GM19372 (cell line): Measurements from ENCODE around the gene OSCP1.

Experiments
- ATAC-seq: cut with Tn5 transposase; IDR thresholded peaks from one replicate; pipeline ENCODE4 v1.9.1; 2021; ENCODE audit warnings: mild to moderate bottlenecking, low read depth, moderate library complexity; ENCODE audit not compliant: unreplicated experiment

Gene OSCP1

DNA sequence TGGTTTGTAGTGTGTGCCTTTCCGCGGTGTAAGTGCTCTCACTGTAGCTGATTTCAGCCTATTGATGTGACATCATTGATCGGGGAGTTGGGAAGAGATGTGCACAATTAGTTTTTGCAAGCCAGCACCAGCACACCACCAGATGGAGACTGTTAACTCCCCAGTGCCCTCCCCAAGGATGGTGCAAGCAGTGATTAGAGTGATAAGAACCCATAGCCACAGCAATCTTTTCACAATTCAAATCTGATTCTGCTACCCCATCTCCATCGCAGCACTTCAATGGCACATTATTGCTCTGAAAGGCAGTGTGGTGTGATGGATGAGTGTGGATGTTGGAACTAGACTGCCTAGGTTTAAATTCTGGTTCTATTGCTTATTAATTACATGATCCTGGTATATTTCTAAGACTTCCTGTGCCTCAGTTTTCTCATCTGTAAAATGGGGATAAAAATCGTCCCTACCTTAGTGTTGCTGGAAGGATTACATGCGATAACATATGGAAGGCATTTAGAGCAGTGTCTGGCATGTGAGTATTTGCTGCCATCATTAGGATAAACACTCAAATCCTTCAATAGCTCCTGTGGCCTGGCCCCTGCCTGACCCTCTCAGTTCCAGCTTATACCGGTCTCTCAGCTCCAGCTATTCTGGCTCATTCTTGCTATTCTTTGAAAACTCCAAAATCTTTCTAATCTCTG lies 25.8 kb upstream of the OSCP1 start:
- no peak for ATAC-seq

DNA sequence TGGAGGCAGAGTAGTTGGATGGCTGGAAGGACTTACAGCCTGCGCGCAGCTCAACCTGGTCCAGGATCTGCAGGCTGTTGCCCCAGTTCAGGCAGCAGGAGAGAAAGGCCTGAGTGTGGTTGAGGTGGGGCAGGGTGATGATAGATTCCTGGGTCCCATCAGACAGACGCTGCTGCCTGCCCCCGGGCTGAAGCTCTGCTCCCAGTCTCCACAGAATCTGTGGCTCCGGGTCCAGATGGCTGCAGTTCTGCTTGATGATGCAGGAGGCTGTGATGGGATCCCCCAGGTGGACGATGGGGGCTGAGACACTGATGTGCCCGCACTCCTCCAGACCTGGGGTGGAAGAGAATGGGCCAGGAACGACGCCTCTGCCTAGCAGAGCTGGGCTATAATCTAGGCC lies 25.1 kb upstream of the OSCP1 start:
- no peak for ATAC-seq

GRCh38 chr1:36472656-36473055 lies 22.4 kb upstream of the OSCP1 start:
- ATAC-seq: no peak

- ATAC-seq: no peak
Observed at GRCh38 chr1:36471830-36472641, 21.8 kb upstream of the OSCP1 start.

DNA sequence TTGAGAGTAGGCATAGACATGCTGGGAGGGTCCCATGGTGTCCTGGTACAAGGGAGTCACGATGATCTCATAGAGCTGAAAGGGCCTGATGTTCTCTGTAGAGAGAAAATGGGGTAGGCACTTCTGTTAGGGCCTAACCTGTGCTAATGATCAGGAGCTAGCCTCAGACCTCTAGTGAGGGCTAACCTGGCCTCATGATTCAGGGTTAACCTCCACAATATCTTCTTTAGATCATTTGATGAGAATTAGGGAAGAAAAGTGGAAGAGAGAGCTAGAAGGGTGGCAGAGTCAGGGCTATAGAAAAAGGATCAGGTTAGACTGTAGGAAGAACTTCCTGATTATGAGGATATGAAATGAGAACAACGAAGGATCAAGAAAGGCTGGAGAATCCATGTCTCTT lies 18.9 kb upstream of the OSCP1 start:
- ATAC-seq: no peak

- no peak for ATAC-seq
Observed at GRCh38 chr1:36467700-36468455, 17.6 kb upstream of the OSCP1 start.

DNA sequence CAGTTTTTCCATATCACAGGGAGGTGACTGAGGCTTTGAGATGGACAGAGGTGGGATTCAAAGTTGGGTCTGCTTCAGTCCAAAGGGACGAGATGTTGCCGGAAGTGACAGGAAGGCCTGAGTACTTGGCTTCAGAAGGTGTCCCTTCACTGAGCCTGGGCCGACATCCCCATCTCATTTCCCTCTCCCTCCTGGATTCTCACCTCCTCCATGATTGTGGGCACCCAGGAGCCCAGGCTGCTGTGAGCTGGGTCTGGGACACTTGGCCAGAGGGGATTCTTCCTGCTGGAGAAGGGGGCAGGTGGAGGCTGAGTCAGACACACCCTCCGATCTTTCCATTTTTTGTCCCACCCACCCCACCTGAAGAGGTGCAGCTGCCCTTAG lies 16.8 kb upstream of the OSCP1 start:
- ATAC-seq: no peak

DNA sequence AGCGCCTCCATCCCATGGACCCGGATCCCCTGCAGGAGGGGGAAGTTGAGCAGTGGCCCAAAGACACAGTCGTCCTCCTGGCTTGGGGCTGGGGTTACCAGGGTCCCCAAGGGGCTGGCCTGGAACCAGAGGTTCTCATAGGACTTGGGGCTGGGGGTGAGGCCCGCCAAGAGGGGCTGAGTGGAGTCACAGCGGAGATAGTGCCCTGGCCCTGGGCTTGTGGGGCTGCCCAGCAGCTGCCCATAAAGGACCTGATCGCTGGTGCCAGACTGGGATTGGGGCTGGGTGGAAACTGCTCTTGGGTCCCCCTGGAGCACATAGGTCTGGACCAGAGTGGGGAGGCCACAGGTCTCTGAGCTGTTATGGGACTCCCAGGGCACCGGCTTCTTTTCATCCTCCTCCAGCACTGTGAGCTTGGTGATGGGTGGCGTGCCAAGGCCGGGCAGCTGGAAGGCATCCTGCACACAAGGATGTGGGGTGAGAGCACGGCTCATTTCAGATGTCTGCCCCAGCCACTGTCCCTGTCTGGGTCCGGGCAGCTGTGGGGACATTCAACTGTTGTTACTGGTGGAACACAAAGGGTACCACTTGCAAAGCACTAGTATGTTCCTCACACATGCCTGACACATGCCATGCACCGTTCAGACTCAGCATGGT lies 16.2 kb upstream of the OSCP1 start:
- no peak for ATAC-seq

- ATAC-seq: no peak
Observed at GRCh38 chr1:36465731-36466369, 15.6 kb upstream of the OSCP1 start.

DNA sequence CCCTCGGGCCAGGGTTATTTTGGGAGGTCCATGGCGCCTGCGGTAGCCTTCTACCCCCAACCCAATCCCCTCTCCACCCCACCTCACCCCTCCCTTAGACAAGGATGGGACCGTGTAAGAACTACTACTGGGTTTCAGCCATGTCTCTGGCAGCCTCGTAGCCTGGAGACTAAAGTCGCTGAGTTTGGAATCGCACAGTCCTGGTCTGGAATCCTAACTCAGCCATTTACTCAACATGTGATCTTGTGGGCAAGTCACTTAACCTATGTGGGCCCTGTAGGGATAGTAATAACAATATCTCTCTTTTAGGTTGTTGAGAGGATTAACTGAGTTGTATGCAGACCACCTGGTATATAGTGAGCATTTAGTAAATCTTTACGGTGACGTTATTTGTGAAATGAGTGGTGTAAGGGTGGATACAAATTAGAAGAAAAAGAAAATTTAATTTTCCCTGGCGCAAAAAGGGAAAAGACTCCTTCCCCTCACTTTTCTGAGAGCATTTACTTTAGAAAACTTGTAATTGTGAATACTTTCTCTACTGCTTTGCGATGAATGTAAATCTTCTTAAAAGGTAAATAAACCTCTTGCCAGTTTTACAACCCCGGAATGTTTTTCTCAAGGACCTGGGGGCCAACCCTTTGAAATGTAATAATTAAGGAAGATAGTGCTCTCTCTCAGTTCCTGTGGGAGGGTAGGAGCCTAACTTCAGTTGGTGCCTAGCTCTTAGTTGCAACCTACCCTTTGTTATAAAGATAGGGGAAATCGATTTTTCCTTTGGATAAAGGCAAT lies 14.5 kb upstream of the OSCP1 start:
- peak; percentile 22 for ATAC-seq

GRCh38 chr1:36463803-36464604 lies 13.8 kb upstream of the OSCP1 start, which contains the start of gene MRPS15:
MRPS15 (minus strand) TSS chr1:36464384; CDS start chr1:36464275, 109 bp downstream.
- peak; percentile 94 for ATAC-seq

DNA sequence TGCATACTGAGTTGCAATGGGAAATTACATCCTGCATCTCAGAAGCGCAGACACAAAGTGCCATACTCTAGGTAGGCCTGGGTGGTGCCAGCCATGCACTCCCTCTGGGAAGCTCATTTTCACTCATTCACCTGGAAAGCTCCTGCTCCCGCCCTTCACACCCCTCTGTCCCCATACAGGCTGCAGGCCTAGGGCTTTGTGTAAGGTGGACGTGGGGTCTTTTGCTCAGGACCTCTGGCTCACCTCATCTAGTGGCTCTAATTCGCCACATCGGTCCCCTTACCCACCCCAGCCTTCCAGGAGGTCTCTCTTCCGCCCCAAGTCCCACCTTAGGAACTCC lies 13.2 kb upstream of the OSCP1 start:
- ATAC-seq: no peak

GRCh38 chr1:36458910-36459309 lies 8.7 kb upstream of the OSCP1 start:
- ATAC-seq: no peak

- ATAC-seq: no peak
Observed at GRCh38 chr1:36457691-36458090, 7.4 kb upstream of the OSCP1 start.

GRCh38 chr1:36456391-36456928 lies 6.2 kb upstream of the OSCP1 start:
- ATAC-seq: no peak

- no peak for ATAC-seq
Observed at GRCh38 chr1:36455386-36455785, 5.1 kb upstream of the OSCP1 start.

GRCh38 chr1:36453600-36454388 lies 3.5 kb upstream of the OSCP1 start:
- ATAC-seq: no peak

DNA sequence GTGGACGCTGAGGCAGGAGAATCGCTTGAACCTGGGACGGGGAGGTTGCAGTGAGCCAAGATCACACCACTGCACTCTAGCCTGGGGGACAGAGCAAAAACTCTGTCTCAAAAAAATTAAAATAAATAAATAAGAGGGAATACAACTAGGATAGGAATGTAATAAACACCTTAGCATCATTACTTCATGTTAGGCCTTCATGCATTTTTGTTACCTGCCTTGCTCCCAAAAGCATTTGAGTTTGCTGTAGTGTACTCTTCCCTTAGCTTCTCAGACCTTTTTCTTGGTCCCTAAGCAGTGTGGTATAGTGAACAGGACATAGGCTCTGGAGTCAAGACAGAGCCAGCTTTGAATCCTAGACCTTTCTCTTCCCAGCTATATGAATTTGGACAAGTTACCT lies 2.8 kb upstream of the OSCP1 start:
- no peak for ATAC-seq
